SU-DHL-6 (cell line): ENCODE results near the gene SEC14L5.

Experiments used
- H2AFZ ChIP-seq: fragments of 200-600 bp; sonication (generic); 2 replicates; pipeline ENCODE4 v1.6.1; 2014; ENCODE audit warnings: low read depth, mild to moderate bottlenecking, moderate library complexity, mixed read lengths, antibody characterized with exemption, low read length; ENCODE audit not compliant: severe bottlenecking
- H3F3A ChIP-seq: fragments of 200-600 bp; shearing (Covaris generic); 2 replicates; pipeline ENCODE4 v1.6.0; 2016; ENCODE audit warnings: antibody characterized with exemption, mild to moderate bottlenecking; ENCODE audit not compliant: insufficient read depth
- H3K27ac ChIP-seq: fragments of 200-600 bp; sonication (generic); 2 replicates; pipeline ENCODE4 v1.5.1; 2016; ENCODE audit warnings: low read depth, mild to moderate bottlenecking, low read length, moderate library complexity, mixed read lengths
- H3K27me3 ChIP-seq: fragments of 200-600 bp; sonication (generic), shearing (Covaris generic); 2 replicates; pipeline ENCODE4 v1.6.0; 2014; ENCODE audit warnings: mild to moderate bottlenecking, low read length
- H3K36me3 ChIP-seq: fragments of 200-600 bp; sonication (generic); 2 replicates; pipeline ENCODE4 v1.6.1; 2014; ENCODE audit warnings: mild to moderate bottlenecking, low read length, mixed read lengths
- H3K4me2 ChIP-seq: fragments of 300-600, 200-600 bp; shearing (Covaris generic), sonication (generic); 2 replicates; pipeline ENCODE4 v1.6.0; 2014; ENCODE audit warnings: low read length, low read depth, mild to moderate bottlenecking; ENCODE audit not compliant: poor library complexity, severe bottlenecking
- H3K4me3 ChIP-seq: fragments of 200-600 bp; sonication (generic); 2 replicates; pipeline ENCODE4 v1.5.1; 2014; ENCODE audit warnings: antibody characterized with exemption, low read length, mild to moderate bottlenecking, mixed read lengths; ENCODE audit not compliant: insufficient read depth, poor library complexity, severe bottlenecking
- H3K79me2 ChIP-seq: fragments of 200-600 bp; sonication (generic); 2 replicates; pipeline ENCODE4 v1.6.1; 2014; ENCODE audit warnings: mild to moderate bottlenecking, low read length, moderate library complexity; ENCODE audit not compliant: insufficient read depth
- H3K9ac ChIP-seq: fragments of 200-600 bp; sonication (generic); 2 replicates; pipeline ENCODE4 v1.7.0; 2014; ENCODE audit warnings: mild to moderate bottlenecking, low read length
- H3K9me2 ChIP-seq: fragments of 200-600 bp; sonication (generic); replicated peaks from 2 replicates; pipeline ENCODE4 v1.6.1; 2014; ENCODE audit warnings: low read length; ENCODE audit not compliant: insufficient read depth
- H3K9me3 ChIP-seq: fragments of 200-600 bp; sonication (generic); 2 replicates; pipeline ENCODE4 v1.6.1; 2014; ENCODE audit warnings: low read length, mixed read lengths; ENCODE audit not compliant: insufficient read depth
- H4K20me1 ChIP-seq: fragments of 200-600 bp; sonication (generic); 2 replicates; pipeline ENCODE4 v1.6.1; 2014; ENCODE audit warnings: low read depth, mild to moderate bottlenecking, antibody characterized with exemption, low read length, moderate library complexity, mixed read lengths
- EZH2phosphoT487 ChIP-seq: fragments of 200-600 bp; sonication (generic), shearing (Covaris generic); conservative IDR thresholded peaks from 2 replicates; pipeline ENCODE4 v1.6.1; 2018; ENCODE audit warnings: mild to moderate bottlenecking, antibody characterized with exemption, low read length, moderate library complexity, mixed read lengths
- TF ChIP-seq, protein P1 (sequence below): fragments of 200-600 bp; sonication (generic); IDR thresholded peaks from one replicate; pipeline ENCODE4 v1.5.1; 2017; ENCODE audit warnings: antibody characterized with exemption, mild to moderate bottlenecking, low read length, moderate library complexity; ENCODE audit not compliant: insufficient read depth, poor library complexity, severe bottlenecking

The SEC14L5 gene

GRCh38 chr16:4933433-4933832 is 24.7 kb upstream of the SEC14L5 start:
- Histone ChIP-seq H4K20me1 (no peaks in the 10 kb centered on the region), H3K9me3 (no peaks in the 10 kb centered on the region), H3K27me3 (no peaks in the 10 kb centered on the region), H2AFZ (no peak overlapping the region), H3K79me2 (no peaks in the 10 kb centered on the region), H3K36me3 (no peaks in the 10 kb centered on the region), H3K4me3 (no peak overlapping the region), H3K9me2 (no peaks in the 10 kb centered on the region), H3K4me2 (no peak overlapping the region), H3F3A (no peaks in the 10 kb centered on the region), H3K27ac (no peak overlapping the region), H3K9ac (no peak overlapping the region)
- no peak for TF ChIP-seq EZH2phosphoT487
- TF ChIP-seq, protein P1, sequence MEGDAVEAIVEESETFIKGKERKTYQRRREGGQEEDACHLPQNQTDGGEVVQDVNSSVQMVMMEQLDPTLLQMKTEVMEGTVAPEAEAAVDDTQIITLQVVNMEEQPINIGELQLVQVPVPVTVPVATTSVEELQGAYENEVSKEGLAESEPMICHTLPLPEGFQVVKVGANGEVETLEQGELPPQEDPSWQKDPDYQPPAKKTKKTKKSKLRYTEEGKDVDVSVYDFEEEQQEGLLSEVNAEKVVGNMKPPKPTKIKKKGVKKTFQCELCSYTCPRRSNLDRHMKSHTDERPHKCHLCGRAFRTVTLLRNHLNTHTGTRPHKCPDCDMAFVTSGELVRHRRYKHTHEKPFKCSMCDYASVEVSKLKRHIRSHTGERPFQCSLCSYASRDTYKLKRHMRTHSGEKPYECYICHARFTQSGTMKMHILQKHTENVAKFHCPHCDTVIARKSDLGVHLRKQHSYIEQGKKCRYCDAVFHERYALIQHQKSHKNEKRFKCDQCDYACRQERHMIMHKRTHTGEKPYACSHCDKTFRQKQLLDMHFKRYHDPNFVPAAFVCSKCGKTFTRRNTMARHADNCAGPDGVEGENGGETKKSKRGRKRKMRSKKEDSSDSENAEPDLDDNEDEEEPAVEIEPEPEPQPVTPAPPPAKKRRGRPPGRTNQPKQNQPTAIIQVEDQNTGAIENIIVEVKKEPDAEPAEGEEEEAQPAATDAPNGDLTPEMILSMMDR = no peak

GRCh38 chr16:4933871-4934395 is 24.2 kb upstream of the SEC14L5 start:
- H3F3A ChIP-seq = no peaks in the 10 kb centered on the region
- H3K27ac ChIP-seq = no peak overlapping the region
- TF ChIP-seq, protein P1 = no peak
- no peak for TF ChIP-seq EZH2phosphoT487
- no peaks in the 10 kb centered on the region for H3K36me3 ChIP-seq
- no peaks in the 10 kb centered on the region for H3K9me3 ChIP-seq
- H3K9me2 ChIP-seq = no peaks in the 10 kb centered on the region
- no peak overlapping the region for H3K9ac ChIP-seq
- no peaks in the 10 kb centered on the region for H4K20me1 ChIP-seq
- H2AFZ ChIP-seq = no peak overlapping the region
- no peak overlapping the region for H3K4me3 ChIP-seq
- H3K4me2 ChIP-seq = no peak overlapping the region
- H3K79me2 ChIP-seq = no peaks in the 10 kb centered on the region
- H3K27me3 ChIP-seq = no peaks in the 10 kb centered on the region

DNA sequence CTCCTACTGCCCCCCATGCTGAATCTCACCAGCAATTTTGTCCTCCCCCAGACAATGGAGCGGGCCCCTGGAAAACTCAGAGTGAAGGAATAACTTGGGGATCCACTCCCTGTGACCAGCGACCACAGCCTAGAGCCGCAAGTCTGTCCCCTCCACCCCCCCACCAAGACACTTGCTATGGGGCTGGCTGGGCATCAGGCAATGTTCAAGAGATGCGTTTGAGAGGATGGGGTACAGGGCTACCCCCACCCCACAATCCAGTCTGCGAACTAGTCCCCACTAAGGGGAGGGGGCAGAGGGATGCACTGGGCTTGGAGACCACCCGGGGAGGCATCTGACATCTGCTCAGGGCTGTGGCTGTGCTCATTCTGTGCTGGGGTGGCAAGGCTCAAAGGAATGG is 23.5 kb upstream of the SEC14L5 start:
- H3K9ac ChIP-seq = no peak overlapping the region
- no peaks in the 10 kb centered on the region for H3K9me3 ChIP-seq
- H2AFZ ChIP-seq = no peak overlapping the region
- H4K20me1 ChIP-seq = no peaks in the 10 kb centered on the region
- H3K27ac ChIP-seq = no peak overlapping the region
- H3K36me3 ChIP-seq = no peaks in the 10 kb centered on the region
- TF ChIP-seq EZH2phosphoT487 = no peak
- TF ChIP-seq, protein P1 = no peak
- H3K9me2 ChIP-seq = no peaks in the 10 kb centered on the region
- H3F3A ChIP-seq = no peaks in the 10 kb centered on the region
- no peak overlapping the region for H3K4me2 ChIP-seq
- no peaks in the 10 kb centered on the region for H3K27me3 ChIP-seq
- no peak overlapping the region for H3K4me3 ChIP-seq
- H3K79me2 ChIP-seq = no peaks in the 10 kb centered on the region
